ENCODE data around the gene PMEPA1. TPM values are rescaled to one million over a fixed set of nuclear protein-coding genes. Genes with fewer than 3 reads are reported as not detected.

The PMEPA1 gene
- total RNA-seq, 1 experiment from 2014 or later = 163 TPM

DNA sequence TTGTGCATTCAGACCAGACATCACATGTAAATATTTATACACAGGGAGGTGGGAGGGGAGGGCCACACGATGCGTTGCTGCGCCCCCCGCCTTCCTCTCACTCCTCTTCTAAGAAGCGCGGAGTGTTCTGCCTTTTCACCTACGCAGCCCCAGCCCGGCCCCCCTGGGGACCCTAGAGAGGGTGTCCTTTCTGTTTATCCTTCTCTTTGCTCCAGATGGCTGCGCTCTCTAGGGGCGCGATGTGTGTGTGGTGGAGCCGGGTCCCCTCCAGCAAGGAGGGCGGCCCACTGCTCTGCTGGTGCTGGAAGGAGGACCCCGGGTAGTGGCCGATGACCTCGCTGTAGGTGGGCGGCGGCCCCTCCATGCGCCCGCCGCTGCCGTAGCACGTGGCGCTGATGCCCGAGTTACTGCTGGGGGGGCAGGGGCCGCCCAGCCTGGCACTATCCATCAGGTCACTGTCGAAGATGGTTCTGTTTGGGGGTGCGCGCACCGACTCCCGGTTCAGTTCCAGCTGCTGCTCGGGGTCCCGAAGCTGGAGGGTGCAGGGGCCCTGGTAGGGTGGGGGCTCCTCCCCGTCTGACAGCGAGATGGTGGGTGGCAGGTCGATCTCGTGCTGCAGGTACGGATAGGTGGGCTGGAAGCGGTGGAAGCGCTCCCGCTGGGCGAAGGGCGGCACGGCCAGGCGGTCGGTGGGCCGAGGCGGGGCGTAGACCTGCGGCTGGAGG lies 57.8 kb downstream of the PMEPA1 start:
- Histone ChIP-seq H3K79me2 (ENCODE audit: low read depth) (0 out of 2 replicates have a peak, but pooled peaks cover 17% of the 10 kb centered on the region), H3K27me3 (ENCODE audit: insufficient read depth, low read depth) (no peaks in the 10 kb centered on the region), H3F3A (ENCODE audit: insufficient read depth, low read depth) (peaks cover 87% of the 10 kb centered on the region), H4K20me1 (ENCODE audit: insufficient read depth) (peaks cover 66% of the 10 kb centered on the region), H3K27ac (no peak overlapping the region), H2AFZ (no peak overlapping the region), H3K4me2 (no peak overlapping the region), H3K4me3 (no peak overlapping the region), H3K36me3 (ENCODE audit: low read depth) (peaks cover 43% of the 10 kb centered on the region; the same call in 1 of the 2 replicates), H3K4me1 (replicated peaks; ENCODE audit: insufficient read depth) (no peaks in the 10 kb centered on the region), H3K9me2 (ENCODE audit: insufficient read depth) (no peaks in the 10 kb centered on the region), H3K9me3 (ENCODE audit: insufficient read depth, low read depth) (no peaks in the 10 kb centered on the region)
- TF ChIP-seq, protein P1, sequence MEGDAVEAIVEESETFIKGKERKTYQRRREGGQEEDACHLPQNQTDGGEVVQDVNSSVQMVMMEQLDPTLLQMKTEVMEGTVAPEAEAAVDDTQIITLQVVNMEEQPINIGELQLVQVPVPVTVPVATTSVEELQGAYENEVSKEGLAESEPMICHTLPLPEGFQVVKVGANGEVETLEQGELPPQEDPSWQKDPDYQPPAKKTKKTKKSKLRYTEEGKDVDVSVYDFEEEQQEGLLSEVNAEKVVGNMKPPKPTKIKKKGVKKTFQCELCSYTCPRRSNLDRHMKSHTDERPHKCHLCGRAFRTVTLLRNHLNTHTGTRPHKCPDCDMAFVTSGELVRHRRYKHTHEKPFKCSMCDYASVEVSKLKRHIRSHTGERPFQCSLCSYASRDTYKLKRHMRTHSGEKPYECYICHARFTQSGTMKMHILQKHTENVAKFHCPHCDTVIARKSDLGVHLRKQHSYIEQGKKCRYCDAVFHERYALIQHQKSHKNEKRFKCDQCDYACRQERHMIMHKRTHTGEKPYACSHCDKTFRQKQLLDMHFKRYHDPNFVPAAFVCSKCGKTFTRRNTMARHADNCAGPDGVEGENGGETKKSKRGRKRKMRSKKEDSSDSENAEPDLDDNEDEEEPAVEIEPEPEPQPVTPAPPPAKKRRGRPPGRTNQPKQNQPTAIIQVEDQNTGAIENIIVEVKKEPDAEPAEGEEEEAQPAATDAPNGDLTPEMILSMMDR (conservative IDR thresholded peaks at IDR 0.05) = no peak
- TF ChIP-seq EZH2 (IDR thresholded peaks at IDR 0.05; ENCODE audit: low read depth) = no peak
- intact Hi-C loops (cut with micrococcal nuclease; ENCODE audit: unreplicated experiment) = no loop called here
- DNase-seq = no peak
- ChIA-PET POLR2A (ENCODE audit: unreplicated experiment) (no interaction called here), CTCF (interaction anchor here (0.6 kb wide), 1 partner anchor 493 kb away, joined by 3 read pairs; no protein-coding TSS in a partner anchor)
- BruUV-seq (replicated peaks) = no TSS peak

DNA sequence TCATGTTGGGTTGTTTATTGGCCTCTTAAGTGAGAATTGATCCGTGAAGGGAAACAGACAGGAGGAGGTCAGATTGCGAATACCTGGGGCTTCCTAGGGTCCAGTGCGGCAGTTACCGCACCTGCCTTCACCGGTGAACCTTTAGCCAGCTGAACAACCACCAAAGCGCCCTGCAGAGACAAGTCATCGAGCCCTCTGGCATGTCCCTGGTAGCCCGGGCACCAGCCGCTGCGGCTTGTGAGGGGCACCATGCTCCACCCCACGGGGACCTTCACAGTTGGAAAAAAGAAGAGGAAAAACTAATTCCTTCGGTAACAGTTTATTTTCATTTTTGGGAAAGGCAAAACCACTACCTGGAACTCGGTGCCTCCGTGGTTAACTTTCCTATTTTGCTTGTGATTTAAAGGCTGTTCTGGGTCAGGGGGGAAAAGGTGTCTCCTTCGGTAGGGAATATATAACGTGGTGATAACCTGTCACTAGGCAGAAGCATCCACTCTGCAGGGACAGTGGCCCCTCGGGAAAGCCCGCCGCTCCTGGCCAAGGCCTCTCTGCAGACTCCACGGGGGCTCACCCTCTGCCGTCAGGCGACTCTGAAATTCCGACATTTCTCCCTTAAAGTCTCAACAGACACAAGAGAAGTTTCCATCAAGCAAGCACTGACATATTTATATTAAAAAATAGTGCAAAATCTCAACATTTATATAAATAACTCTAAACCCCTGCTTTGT lies 58.9 kb downstream of the PMEPA1 start:
- Histone ChIP-seq H3K79me2 (ENCODE audit: low read depth) (0 out of 2 replicates have a peak, but pooled peaks cover 17% of the 10 kb centered on the region), H3K4me1 (replicated peaks; ENCODE audit: insufficient read depth) (no peaks in the 10 kb centered on the region), H3K9me2 (ENCODE audit: insufficient read depth) (no peaks in the 10 kb centered on the region), H3F3A (ENCODE audit: insufficient read depth, low read depth) (peaks cover 91% of the 10 kb centered on the region), H3K4me2 (no peak overlapping the region), H3K27me3 (ENCODE audit: insufficient read depth, low read depth) (no peaks in the 10 kb centered on the region), H2AFZ (no peak overlapping the region), H3K27ac (no peak overlapping the region), H4K20me1 (ENCODE audit: insufficient read depth) (peaks cover 58% of the 10 kb centered on the region), H3K4me3 (no peak overlapping the region), H3K9me3 (ENCODE audit: insufficient read depth, low read depth) (no peaks in the 10 kb centered on the region), H3K36me3 (ENCODE audit: low read depth) (peaks cover 43% of the 10 kb centered on the region; the same call in 1 of the 2 replicates)
- intact Hi-C loops (cut with micrococcal nuclease; ENCODE audit: unreplicated experiment) = no loop called here
- ChIA-PET CTCF (interaction anchor here (0.6 kb wide), 1 partner anchor 494 kb away, joined by 3 read pairs; no protein-coding TSS in a partner anchor), POLR2A (ENCODE audit: unreplicated experiment) (no interaction called here)
- BruUV-seq (replicated peaks) = TSS peak; percentile 13
- no peak for DNase-seq
- no peak for TF ChIP-seq EZH2 (IDR thresholded peaks at IDR 0.05; ENCODE audit: low read depth)
- TF ChIP-seq, protein P1 (conservative IDR thresholded peaks at IDR 0.05) = no peak

DNA sequence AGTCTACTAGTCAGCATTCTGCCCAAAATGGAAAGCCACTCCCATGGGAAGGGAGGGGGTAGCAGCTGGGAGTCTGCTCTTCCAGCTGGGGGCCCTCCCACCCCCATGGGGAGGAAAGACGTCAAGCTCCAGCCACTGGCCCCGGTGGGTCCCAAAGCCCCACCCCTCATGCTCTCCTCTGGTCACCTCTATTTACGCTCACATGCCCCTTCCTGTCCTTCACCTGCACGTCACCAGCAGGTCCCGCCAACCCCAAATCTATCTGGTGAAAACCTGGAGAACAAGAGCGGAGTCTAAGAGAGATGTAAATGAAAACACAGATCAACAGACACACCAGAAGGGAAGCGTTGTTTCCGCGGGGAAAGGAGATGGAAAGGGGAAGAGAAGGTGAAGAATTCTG lies 59.5 kb downstream of the PMEPA1 start:
- Histone ChIP-seq H3K4me1 (replicated peaks; ENCODE audit: insufficient read depth) (no peaks in the 10 kb centered on the region), H3K4me3 (no peak overlapping the region), H3K27ac (no peak overlapping the region), H3F3A (ENCODE audit: insufficient read depth, low read depth) (peaks cover 85% of the 10 kb centered on the region), H2AFZ (no peak overlapping the region), H3K9me2 (ENCODE audit: insufficient read depth) (no peaks in the 10 kb centered on the region), H3K36me3 (ENCODE audit: low read depth) (peaks cover 43% of the 10 kb centered on the region; the same call in 1 of the 2 replicates), H3K79me2 (ENCODE audit: low read depth) (0 out of 2 replicates have a peak, but pooled peaks cover 17% of the 10 kb centered on the region), H3K4me2 (no peak overlapping the region), H4K20me1 (ENCODE audit: insufficient read depth) (peaks cover 51% of the 10 kb centered on the region), H3K27me3 (ENCODE audit: insufficient read depth, low read depth) (no peaks in the 10 kb centered on the region), H3K9me3 (ENCODE audit: insufficient read depth, low read depth) (no peaks in the 10 kb centered on the region)
- CTCF ChIA-PET = no interaction called here
- no TSS peak for BruUV-seq (replicated peaks)
- POLR2A ChIA-PET (ENCODE audit: unreplicated experiment) = no interaction called here
- no peak for TF ChIP-seq EZH2 (IDR thresholded peaks at IDR 0.05; ENCODE audit: low read depth)
- TF ChIP-seq, protein P1 (conservative IDR thresholded peaks at IDR 0.05) = no peak
- DNase-seq = no peak
- intact Hi-C loops (cut with micrococcal nuclease; ENCODE audit: unreplicated experiment) = no loop called here
